ENCODE results near the gene GPR35.

DNA sequence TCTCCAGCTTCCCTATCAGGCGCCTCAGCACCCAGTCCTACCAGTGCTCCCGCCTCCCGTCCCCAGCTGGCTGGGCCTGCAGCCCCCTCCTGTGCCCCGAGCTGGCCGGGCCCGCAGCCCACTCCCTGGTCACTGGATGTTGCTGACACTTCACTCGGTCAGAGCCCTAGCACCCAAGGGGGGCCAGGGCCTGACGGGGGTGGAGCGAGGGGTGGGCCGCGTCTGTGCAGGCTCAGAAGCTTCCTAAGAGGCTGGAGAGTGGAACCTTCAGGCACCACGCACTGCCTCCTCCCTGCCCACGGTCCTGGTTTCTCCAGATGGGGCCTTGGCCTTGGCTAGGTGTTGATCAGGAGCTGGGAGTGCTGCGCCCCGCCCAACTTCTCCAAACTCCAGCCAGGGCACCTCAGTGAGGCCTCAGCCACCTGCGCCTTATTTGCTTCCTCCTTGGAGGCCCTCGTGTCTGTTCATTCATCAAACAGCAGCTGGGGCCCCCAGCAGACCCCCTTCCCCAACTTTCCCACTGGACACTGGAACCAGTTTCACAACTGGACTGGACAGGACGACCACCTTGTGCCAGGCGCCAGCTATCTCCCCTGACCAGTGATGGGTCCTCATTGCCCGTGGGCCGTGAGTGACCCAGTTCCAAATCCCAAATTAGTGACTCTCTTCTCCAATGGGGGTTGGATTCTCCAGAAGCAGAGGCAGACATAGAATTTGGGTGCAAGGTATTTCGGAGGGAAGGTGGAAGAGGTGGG is 22.0 kb upstream of the GPR35 start:
- TF ChIP-seq, protein P1, sequence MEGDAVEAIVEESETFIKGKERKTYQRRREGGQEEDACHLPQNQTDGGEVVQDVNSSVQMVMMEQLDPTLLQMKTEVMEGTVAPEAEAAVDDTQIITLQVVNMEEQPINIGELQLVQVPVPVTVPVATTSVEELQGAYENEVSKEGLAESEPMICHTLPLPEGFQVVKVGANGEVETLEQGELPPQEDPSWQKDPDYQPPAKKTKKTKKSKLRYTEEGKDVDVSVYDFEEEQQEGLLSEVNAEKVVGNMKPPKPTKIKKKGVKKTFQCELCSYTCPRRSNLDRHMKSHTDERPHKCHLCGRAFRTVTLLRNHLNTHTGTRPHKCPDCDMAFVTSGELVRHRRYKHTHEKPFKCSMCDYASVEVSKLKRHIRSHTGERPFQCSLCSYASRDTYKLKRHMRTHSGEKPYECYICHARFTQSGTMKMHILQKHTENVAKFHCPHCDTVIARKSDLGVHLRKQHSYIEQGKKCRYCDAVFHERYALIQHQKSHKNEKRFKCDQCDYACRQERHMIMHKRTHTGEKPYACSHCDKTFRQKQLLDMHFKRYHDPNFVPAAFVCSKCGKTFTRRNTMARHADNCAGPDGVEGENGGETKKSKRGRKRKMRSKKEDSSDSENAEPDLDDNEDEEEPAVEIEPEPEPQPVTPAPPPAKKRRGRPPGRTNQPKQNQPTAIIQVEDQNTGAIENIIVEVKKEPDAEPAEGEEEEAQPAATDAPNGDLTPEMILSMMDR (IDR thresholded peaks at IDR 0.05): no peak
- TF ChIP-seq POLR2A (IDR thresholded peaks at IDR 0.05): no peak

All from upper lobe of left lung (tissue), 4 donors.